ENCODE results near the gene AKR1C3. TPM values are rescaled to one million over a fixed set of nuclear protein-coding genes. Genes with fewer than 3 reads are reported as not detected.
"Not testable (repeated sequence)": the region's sequence is repeated elsewhere in the genome, so short reads cannot be mapped to it uniquely, and the experiment has no call there.

The AKR1C3 gene
- total RNA-seq, 1 experiment from 2014 or later = 177 TPM

DNA sequence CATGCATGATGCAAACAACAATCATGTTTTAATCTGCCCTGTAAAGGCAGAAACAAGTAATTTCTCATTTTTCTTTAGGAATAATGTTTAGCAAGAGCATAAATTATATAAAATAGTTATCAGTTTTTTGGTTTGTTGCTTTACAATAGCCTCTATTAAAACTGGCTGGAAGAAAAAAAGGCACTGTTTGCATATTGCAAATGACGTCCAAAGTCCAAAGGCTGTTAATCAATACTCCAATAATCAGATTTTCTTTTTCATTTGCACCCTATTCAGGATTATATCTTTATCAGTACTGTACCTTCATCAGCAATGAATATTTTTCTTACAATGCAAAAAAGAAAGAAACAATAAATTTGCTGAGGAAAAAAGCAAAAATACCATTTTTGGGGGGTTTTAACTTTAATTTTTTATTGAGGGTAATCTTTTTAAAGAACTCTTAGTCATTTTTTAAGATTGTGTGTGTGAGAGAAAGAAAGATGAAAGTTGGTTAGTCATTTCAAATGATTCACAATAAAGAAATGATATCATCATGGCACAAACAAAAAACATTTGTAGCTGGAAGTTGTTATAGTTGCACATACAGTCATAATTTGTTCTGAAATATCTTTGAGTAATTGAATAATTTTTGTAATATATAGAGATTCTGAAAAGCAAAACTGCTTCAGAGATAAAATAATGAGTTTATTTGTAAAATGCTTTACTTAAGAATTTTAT, 46.1 kb upstream of the AKR1C3 start:
- CTCF ChIA-PET = no interaction called here
- DNase-seq = no peak
- intact Hi-C loops (cut with micrococcal nuclease; ENCODE audit: unreplicated experiment) = no loop called here

DNA sequence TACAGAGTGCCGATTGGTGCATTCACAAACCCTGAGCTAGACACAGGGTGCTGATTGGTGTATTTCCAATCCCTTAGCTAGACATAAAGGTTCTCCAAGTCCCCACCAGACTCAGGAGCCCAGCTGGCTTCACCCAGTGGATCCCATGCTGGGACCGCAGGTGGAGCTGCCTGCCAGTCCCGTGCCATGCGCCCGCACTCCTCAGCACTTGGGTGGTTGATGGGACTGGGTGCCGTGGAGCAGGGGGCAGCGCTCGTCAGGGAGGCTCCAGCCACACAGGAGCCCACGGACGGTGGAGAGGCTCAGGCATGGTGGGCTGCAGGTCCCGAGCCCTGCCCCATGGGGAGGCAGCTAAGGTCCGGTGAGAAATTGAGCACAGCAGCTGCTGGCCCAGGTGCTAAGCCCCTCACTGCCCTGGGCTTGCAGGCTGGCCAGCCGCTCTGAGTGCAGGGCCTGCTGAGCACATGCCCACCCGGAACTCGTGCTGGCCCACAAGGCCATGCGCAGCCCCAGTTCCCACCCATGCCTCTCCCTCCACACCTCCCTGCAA, 41.2 kb upstream of the AKR1C3 start:
- H3K27ac Mint-ChIP-seq (ENCODE audit: unreplicated experiment); intact Hi-C loops (cut with micrococcal nuclease; ENCODE audit: unreplicated experiment); BruUV-seq (replicated peaks); H3K4me3 Mint-ChIP-seq (ENCODE audit: low read depth, unreplicated experiment); CTCF ChIA-PET; H3K36me3 Mint-ChIP-seq (ENCODE audit: insufficient read depth, unreplicated experiment); H3K27me3 Mint-ChIP-seq (ENCODE audit: unreplicated experiment); DNase-seq; H3K9me3 Mint-ChIP-seq (ENCODE audit: low read depth, unreplicated experiment): not testable (repeated sequence)
- peaks cover 26% of the 10 kb centered on the region for H3K4me1 Mint-ChIP-seq (ENCODE audit: low read depth, unreplicated experiment)

More for the DNA sequence above, 46.1 kb upstream of the AKR1C3 start:
- Mint-ChIP-seq H3K9me3 (ENCODE audit: low read depth, unreplicated experiment) (no peaks in the 10 kb centered on the region), H3K27ac (ENCODE audit: unreplicated experiment) (no peak overlapping the region), H3K4me3 (ENCODE audit: low read depth, unreplicated experiment) (no peak overlapping the region), H3K4me1 (ENCODE audit: low read depth, unreplicated experiment) (peaks cover 17% of the 10 kb centered on the region), H3K36me3 (ENCODE audit: insufficient read depth, unreplicated experiment) (no peaks in the 10 kb centered on the region), H3K27me3 (ENCODE audit: unreplicated experiment) (no peaks in the 10 kb centered on the region)
- BruUV-seq (replicated peaks) = no TSS peak
- TF ChIP-seq, protein P1, sequence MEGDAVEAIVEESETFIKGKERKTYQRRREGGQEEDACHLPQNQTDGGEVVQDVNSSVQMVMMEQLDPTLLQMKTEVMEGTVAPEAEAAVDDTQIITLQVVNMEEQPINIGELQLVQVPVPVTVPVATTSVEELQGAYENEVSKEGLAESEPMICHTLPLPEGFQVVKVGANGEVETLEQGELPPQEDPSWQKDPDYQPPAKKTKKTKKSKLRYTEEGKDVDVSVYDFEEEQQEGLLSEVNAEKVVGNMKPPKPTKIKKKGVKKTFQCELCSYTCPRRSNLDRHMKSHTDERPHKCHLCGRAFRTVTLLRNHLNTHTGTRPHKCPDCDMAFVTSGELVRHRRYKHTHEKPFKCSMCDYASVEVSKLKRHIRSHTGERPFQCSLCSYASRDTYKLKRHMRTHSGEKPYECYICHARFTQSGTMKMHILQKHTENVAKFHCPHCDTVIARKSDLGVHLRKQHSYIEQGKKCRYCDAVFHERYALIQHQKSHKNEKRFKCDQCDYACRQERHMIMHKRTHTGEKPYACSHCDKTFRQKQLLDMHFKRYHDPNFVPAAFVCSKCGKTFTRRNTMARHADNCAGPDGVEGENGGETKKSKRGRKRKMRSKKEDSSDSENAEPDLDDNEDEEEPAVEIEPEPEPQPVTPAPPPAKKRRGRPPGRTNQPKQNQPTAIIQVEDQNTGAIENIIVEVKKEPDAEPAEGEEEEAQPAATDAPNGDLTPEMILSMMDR (IDR thresholded peaks at IDR 0.05; ENCODE audit: unreplicated experiment) = no peak

DNA sequence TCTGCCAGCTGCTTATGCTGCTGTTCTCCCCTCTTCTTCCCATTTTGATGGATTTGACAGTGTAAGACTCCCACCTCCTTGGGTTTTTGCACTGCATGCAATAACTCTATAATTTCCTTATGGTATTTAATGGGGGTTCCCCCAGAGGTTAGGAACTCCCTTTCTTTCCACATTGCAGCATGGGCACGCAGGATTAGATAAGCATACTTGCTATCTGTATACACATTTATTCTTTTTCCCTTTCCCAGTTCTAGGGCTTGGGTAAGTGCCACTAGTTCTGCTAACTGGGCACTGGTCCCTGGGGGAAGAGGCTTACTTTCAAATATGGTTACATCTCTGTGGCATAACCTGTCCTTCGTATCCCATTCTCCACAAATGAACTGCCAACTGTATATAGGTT, 39.4 kb upstream of the AKR1C3 start:
- not testable (repeated sequence) for BruUV-seq (replicated peaks)
- peaks cover 18% of the 10 kb centered on the region for H3K4me1 Mint-ChIP-seq (ENCODE audit: low read depth, unreplicated experiment)

DNA sequence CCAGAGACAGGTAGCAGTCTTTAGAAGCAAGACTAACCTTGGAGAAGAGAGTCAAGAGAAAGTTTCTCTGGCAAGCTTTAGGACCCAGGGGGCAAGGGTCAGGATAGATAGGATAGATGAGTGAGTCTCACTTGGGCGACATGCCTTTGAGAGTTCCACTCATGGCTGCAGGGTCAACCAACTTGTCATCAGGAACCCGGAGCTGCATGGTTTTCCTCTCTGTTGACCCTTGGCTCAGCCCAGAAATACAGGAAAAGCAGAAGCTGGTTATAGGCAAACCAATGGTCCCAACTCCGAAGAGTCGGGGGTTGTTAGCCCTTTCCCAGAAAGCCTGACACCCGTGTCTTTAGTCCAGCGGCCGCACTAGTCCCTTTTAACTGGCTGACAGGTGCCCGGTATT, 34.9 kb upstream of the AKR1C3 start:
- H3K27me3 Mint-ChIP-seq (ENCODE audit: unreplicated experiment); CTCF ChIA-PET; H3K4me3 Mint-ChIP-seq (ENCODE audit: low read depth, unreplicated experiment); DNase-seq; H3K36me3 Mint-ChIP-seq (ENCODE audit: insufficient read depth, unreplicated experiment); H3K4me1 Mint-ChIP-seq (ENCODE audit: low read depth, unreplicated experiment); H3K27ac Mint-ChIP-seq (ENCODE audit: unreplicated experiment); intact Hi-C loops (cut with micrococcal nuclease; ENCODE audit: unreplicated experiment); BruUV-seq (replicated peaks): not testable (repeated sequence)
- peaks cover 12% of the 10 kb centered on the region for H3K9me3 Mint-ChIP-seq (ENCODE audit: low read depth, unreplicated experiment)

More for the DNA sequence above, 39.4 kb upstream of the AKR1C3 start:
- CTCF ChIA-PET; H3K4me3 Mint-ChIP-seq (ENCODE audit: low read depth, unreplicated experiment); H3K9me3 Mint-ChIP-seq (ENCODE audit: low read depth, unreplicated experiment); H3K36me3 Mint-ChIP-seq (ENCODE audit: insufficient read depth, unreplicated experiment); H3K27me3 Mint-ChIP-seq (ENCODE audit: unreplicated experiment); DNase-seq; intact Hi-C loops (cut with micrococcal nuclease; ENCODE audit: unreplicated experiment): not testable (repeated sequence)
- peak overlapping the region; percentile 51 for H3K27ac Mint-ChIP-seq (ENCODE audit: unreplicated experiment)

DNA sequence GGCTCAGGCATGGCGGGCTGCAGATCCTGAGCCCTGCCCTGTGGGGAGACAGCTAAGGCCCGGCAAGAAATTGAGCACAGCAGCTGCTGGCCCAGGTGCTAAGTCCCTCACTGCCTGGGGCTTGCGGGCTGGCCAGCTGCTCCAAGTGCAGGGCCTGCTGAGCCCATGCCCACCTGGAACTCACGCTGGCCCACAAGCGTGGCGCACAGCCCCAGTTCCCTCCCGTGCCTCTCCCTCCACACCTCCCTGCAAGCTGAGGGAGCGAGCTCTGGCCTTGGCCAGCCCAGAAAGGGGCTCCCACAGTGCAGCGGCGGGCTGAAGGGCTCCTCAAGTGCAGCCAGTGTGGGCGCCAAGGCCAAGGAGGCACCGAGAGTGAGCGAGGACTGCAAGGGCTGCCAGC, 33.4 kb upstream of the AKR1C3 start:
- H3K4me3 Mint-ChIP-seq (ENCODE audit: low read depth, unreplicated experiment); CTCF ChIA-PET: not testable (repeated sequence)

DNA sequence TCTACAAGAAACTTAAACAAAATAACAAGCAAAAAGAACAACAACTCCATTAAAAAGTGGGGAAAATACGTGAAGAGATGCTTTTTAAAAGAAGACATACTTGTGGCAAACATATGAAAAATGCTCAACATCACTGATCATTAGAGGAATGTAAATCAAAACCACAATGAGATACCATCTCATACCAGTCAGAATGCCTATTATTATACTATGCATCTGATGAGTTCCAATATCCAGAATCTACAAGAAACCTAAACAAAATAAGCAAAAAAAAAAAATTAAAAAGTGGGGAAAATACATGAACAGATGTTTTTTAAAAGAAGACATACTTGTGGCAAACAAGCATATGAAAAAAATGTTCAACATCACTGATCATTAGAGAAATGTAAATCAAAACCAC, 29.6 kb upstream of the AKR1C3 start:
- TF ChIP-seq, protein P1 (IDR thresholded peaks at IDR 0.05; ENCODE audit: unreplicated experiment) = no peak
- Mint-ChIP-seq H3K36me3 (ENCODE audit: insufficient read depth, unreplicated experiment) (peaks cover 5% of the 10 kb centered on the region), H3K27me3 (ENCODE audit: unreplicated experiment) (no peaks in the 10 kb centered on the region), H3K9me3 (ENCODE audit: low read depth, unreplicated experiment) (peaks cover 5% of the 10 kb centered on the region), H3K27ac (ENCODE audit: unreplicated experiment) (no peak overlapping the region), H3K4me1 (ENCODE audit: low read depth, unreplicated experiment) (peaks cover 2% of the 10 kb centered on the region), H3K4me3 (ENCODE audit: low read depth, unreplicated experiment) (no peak overlapping the region)
- CTCF ChIA-PET = no interaction called here
- intact Hi-C loops (cut with micrococcal nuclease; ENCODE audit: unreplicated experiment) = no loop called here
- no peak for DNase-seq
- BruUV-seq (replicated peaks) = no TSS peak

More for the DNA sequence above, 33.4 kb upstream of the AKR1C3 start:
- BruUV-seq (replicated peaks); H3K27ac Mint-ChIP-seq (ENCODE audit: unreplicated experiment); H3K4me1 Mint-ChIP-seq (ENCODE audit: low read depth, unreplicated experiment); DNase-seq; H3K9me3 Mint-ChIP-seq (ENCODE audit: low read depth, unreplicated experiment); intact Hi-C loops (cut with micrococcal nuclease; ENCODE audit: unreplicated experiment); H3K36me3 Mint-ChIP-seq (ENCODE audit: insufficient read depth, unreplicated experiment); H3K27me3 Mint-ChIP-seq (ENCODE audit: unreplicated experiment): not testable (repeated sequence)

Measured in Calu3 (cell line).